Panc1 (cell line): ENCODE data around the gene GPR137. TPM values are rescaled to one million over a fixed set of nuclear protein-coding genes. Genes with fewer than 3 reads are reported as not detected.

ENCODE experiments used
- ATAC-seq: fragments of 200-7000 bp; cut with Tn5 transposase; 2 replicates; pipeline ENCODE4 v1.9.1; 2020; ENCODE audit warnings: mild to moderate bottlenecking, moderate library complexity
- BruUV-seq: library from RNA; stranded (reverse); fragments of 400-500 nt; replicated peaks from 2 replicates; lab custom pipeline; 2021; lab: Mats Ljungman, UMichigan
- CTCF ChIA-PET: fragments of 300-600 bp; sonication (Branson Sonifier 250); formaldehyde crosslinking; loops from one replicate; lab custom pipeline; 2022; ENCODE audit warnings: antibody characterized with exemption; lab: Charles Lee
- POLR2A ChIA-PET: fragments of 300-600 bp; sonication (Branson Sonifier 250); formaldehyde crosslinking; loops from one replicate; lab custom pipeline; 2022; ENCODE audit warnings: antibody characterized with exemption; lab: Charles Lee
- DNase-seq: peaks from one replicate; pipeline ENCODE4 v3.0.0-alpha.2; 2010; ENCODE audit warnings: low read depth, low spot score
- H3K27ac ChIP-seq: 2 replicates; pipeline ENCODE4 v1.5.1; 2011; ENCODE audit warnings: mild to moderate bottlenecking, low read length, inconsistent platforms
- H3K27me3 ChIP-seq: fragments of 200-500 bp; sonication (Bioruptor generic); 2 replicates; pipeline ENCODE4 v1.6.0; 2014; ENCODE audit warnings: low read length, inconsistent platforms; ENCODE audit not compliant: control insufficient read depth, insufficient read depth
- H3K36me3 ChIP-seq: fragments of 200-500 bp; sonication (Bioruptor generic); 2 replicates; pipeline ENCODE4 v1.5.1; 2014; ENCODE audit warnings: inconsistent platforms, mild to moderate bottlenecking, low read length, moderate library complexity; ENCODE audit not compliant: control insufficient read depth, insufficient read depth
- H3K4me1 ChIP-seq: 2 replicates; pipeline ENCODE4 v1.5.1; 2011; ENCODE audit warnings: inconsistent platforms, mild to moderate bottlenecking, low read length, moderate library complexity; ENCODE audit not compliant: control insufficient read depth, insufficient read depth
- H3K4me3 ChIP-seq, 2 experiments: 2 replicates each; pipeline ENCODE4 v1.5.1; 2011 to 2012; ENCODE audit warnings: low read depth in 2 of 2, low read length in 2 of 2, mild to moderate bottlenecking in 2 of 2, inconsistent platforms in 1 of 2, moderate library complexity in 1 of 2
- H3K9me3 ChIP-seq: fragments of 200-500 bp; sonication (Bioruptor generic); 2 replicates; pipeline ENCODE4 v1.5.1; 2014; ENCODE audit warnings: low read depth, mild to moderate bottlenecking, inconsistent platforms, low read length, moderate library complexity; ENCODE audit not compliant: control insufficient read depth, insufficient read depth
- POLR2AphosphoS5 ChIP-seq: IDR thresholded peaks from 2 replicates; pipeline ENCODE4 v1.6.1; 2012; ENCODE audit warnings: mild to moderate bottlenecking, low read depth, low read length, moderate library complexity
- SIN3A ChIP-seq: IDR thresholded peaks from 2 replicates; pipeline ENCODE4 v1.6.1; 2012; ENCODE audit warnings: low read depth, mild to moderate bottlenecking, low read length, moderate library complexity, borderline replicate concordance; ENCODE audit not compliant: insufficient read depth
- TCF7L2 ChIP-seq: IDR thresholded peaks from 2 replicates; pipeline ENCODE4 v1.6.1; 2011; ENCODE audit warnings: mild to moderate bottlenecking, low read depth, low read length, inconsistent platforms
- in situ Hi-C: cut with HindIII; loops from 2 replicates; pipeline ENCODE4 v1.10.0; 2016; ENCODE audit warnings: low sequenced_read_pairs, low pct_unique_long_range_greater_than_20kb
- intact Hi-C: fragments of 100-400 bp; cut with micrococcal nuclease; formaldehyde crosslinking; loops from one replicate; pipeline ENCODE4 v1.10.0; 2022; ENCODE audit not compliant: unreplicated experiment
- total RNA-seq: library from RNA; stranded (reverse); gene quantifications from one replicate; pipeline ENCODE4 v1.2.1, GENCODE V29; 2021; ENCODE audit not compliant: unreplicated experiment
- TF ChIP-seq, protein P1 (sequence below): fragments of 450-650 bp; IDR thresholded peaks from 2 replicates; pipeline ENCODE4 v1.5.1; 2017; ENCODE audit warnings: mild to moderate bottlenecking
- TF ChIP-seq, protein P2 (sequence below), 2 experiments: IDR thresholded peaks; 2 replicates each; pipeline ENCODE4 v1.6.1; 2011 to 2012; ENCODE audit warnings: low read depth in 2 of 2, control low read depth in 1 of 2, low read length in 1 of 2, mild to moderate bottlenecking in 1 of 2, moderate library complexity in 1 of 2; ENCODE audit not compliant: insufficient read depth in 1 of 2

Gene GPR137
- total RNA-seq, 1 experiment from 2014 or later: 183 TPM

DNA sequence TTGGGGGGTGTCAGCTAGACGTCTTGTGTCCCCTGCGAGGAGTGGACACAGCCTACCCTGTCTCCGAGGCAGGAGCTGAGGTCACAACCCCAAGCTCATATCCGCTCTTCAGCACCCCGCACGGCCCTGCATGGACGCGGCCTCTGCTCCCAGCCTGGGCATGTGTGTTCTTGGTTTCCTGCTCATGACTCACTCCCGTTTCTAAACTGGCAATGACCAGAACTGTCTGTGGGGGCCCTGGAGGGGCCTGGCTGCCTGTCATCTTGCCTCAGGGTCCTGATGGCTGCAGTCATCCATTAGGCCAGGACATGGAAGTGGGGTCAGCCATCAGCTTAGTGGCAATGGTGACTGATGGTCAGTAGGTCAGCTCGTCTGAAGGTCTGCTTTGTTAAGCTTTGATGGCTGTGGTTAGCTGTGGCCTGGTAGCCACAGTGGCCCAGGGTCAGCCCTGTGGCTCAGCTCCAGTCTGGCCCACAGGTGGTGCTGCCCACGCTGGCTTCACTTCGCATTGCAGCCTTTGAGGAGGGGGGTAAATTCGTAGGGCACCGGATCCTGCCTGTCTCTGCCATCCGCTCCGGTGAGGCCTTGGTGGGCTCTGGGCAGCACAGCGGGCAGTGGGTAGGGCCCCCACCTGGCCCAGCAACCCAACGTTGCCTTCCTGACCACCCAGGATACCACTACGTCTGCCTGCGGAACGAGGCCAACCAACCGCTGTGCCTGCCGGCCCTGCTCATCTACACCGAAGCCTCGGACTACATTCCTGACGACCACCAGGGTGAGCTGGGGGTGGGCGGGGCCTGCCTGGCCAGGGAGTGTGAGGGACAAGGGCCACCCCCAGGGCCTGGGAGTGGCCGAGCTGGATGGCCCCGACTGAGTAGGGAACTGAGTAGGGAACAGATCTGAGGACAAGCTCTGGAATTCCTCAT lies 22.4 kb upstream of the GPR137 start:
- no TSS peak for BruUV-seq
- Histone ChIP-seq H3K36me3 (no peaks in the 10 kb centered on the region), H3K27me3 (no peaks in the 10 kb centered on the region), H3K27ac (no peak overlapping the region), H3K9me3 (no peaks in the 10 kb centered on the region), H3K4me3 (no peak overlapping the region), H3K4me1 (peaks cover 6% of the 10 kb centered on the region)
- in situ Hi-C loops: no loop called here
- POLR2A ChIA-PET: interaction anchor here (0.6 kb wide), 1 partner anchor 14 kb away, joined by 3 read pairs; no protein-coding TSS in a partner anchor
- DNase-seq (no peak), ATAC-seq (no peak)
- intact Hi-C loops: no loop called here
- CTCF ChIA-PET: interaction anchor here (0.6 kb wide), 1 partner anchor 11 kb away, joined by 5 read pairs; no protein-coding TSS in a partner anchor
- TF ChIP-seq, protein P1, sequence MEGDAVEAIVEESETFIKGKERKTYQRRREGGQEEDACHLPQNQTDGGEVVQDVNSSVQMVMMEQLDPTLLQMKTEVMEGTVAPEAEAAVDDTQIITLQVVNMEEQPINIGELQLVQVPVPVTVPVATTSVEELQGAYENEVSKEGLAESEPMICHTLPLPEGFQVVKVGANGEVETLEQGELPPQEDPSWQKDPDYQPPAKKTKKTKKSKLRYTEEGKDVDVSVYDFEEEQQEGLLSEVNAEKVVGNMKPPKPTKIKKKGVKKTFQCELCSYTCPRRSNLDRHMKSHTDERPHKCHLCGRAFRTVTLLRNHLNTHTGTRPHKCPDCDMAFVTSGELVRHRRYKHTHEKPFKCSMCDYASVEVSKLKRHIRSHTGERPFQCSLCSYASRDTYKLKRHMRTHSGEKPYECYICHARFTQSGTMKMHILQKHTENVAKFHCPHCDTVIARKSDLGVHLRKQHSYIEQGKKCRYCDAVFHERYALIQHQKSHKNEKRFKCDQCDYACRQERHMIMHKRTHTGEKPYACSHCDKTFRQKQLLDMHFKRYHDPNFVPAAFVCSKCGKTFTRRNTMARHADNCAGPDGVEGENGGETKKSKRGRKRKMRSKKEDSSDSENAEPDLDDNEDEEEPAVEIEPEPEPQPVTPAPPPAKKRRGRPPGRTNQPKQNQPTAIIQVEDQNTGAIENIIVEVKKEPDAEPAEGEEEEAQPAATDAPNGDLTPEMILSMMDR: no peak
- TF ChIP-seq TCF7L2: no peak
- TF ChIP-seq, protein P2, sequence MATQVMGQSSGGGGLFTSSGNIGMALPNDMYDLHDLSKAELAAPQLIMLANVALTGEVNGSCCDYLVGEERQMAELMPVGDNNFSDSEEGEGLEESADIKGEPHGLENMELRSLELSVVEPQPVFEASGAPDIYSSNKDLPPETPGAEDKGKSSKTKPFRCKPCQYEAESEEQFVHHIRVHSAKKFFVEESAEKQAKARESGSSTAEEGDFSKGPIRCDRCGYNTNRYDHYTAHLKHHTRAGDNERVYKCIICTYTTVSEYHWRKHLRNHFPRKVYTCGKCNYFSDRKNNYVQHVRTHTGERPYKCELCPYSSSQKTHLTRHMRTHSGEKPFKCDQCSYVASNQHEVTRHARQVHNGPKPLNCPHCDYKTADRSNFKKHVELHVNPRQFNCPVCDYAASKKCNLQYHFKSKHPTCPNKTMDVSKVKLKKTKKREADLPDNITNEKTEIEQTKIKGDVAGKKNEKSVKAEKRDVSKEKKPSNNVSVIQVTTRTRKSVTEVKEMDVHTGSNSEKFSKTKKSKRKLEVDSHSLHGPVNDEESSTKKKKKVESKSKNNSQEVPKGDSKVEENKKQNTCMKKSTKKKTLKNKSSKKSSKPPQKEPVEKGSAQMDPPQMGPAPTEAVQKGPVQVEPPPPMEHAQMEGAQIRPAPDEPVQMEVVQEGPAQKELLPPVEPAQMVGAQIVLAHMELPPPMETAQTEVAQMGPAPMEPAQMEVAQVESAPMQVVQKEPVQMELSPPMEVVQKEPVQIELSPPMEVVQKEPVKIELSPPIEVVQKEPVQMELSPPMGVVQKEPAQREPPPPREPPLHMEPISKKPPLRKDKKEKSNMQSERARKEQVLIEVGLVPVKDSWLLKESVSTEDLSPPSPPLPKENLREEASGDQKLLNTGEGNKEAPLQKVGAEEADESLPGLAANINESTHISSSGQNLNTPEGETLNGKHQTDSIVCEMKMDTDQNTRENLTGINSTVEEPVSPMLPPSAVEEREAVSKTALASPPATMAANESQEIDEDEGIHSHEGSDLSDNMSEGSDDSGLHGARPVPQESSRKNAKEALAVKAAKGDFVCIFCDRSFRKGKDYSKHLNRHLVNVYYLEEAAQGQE (IDR thresholded peaks at IDR 0.05; ENCODE audit: insufficient read depth in 1 of 2, low read depth in 2 of 2, low read length in 1 of 2): no peak
- no peak for TF ChIP-seq POLR2AphosphoS5
- no peak for TF ChIP-seq SIN3A

DNA sequence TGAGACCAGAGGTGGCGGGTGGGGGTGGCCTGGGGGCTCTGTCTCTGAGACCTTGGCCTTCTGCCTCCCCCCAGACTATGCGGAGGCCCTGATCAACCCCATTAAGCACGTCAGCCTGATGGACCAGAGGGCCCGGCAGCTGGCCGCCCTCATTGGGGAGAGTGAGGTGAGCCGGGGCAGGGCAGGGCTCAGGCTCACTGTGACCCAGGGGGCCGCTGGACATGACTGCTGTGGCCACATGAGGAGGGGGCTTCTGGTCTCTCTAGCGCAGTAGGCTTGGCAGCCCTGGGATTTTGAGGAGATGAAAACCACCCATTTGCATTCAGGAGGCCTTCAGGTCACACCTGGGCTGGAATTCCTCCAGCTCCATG lies 21.7 kb upstream of the GPR137 start:
- no peaks in the 10 kb centered on the region for H3K9me3 ChIP-seq
- H3K27ac ChIP-seq: no peak overlapping the region
- no peak for DNase-seq
- intact Hi-C loops (no loop called here), in situ Hi-C loops (no loop called here)
- no peaks in the 10 kb centered on the region for H3K36me3 ChIP-seq
- H3K4me3 ChIP-seq: no peak overlapping the region
- H3K27me3 ChIP-seq: no peaks in the 10 kb centered on the region
- ChIA-PET POLR2A (interaction anchor here (0.6 kb wide), 2 partner anchors 13 to 1032 kb away, joined by 3 to 9 read pairs; no protein-coding TSS in a partner anchor), CTCF (no interaction called here)
- no peak for ATAC-seq
- TF ChIP-seq SIN3A: no peak
- TF ChIP-seq, protein P2 (IDR thresholded peaks at IDR 0.05; ENCODE audit: insufficient read depth in 1 of 2, low read depth in 2 of 2, low read length in 1 of 2): no peak
- TF ChIP-seq POLR2AphosphoS5: no peak
- TF ChIP-seq, protein P1: no peak
- TF ChIP-seq TCF7L2: no peak
- no TSS peak for BruUV-seq
- H3K4me1 ChIP-seq: peaks cover 13% of the 10 kb centered on the region
